ENCODE results near the gene ZNF723. TPM values are rescaled to one million over a fixed set of nuclear protein-coding genes. Genes with fewer than 3 reads are reported as not detected.

The ZNF723 gene
- total and polyA plus RNA-seq, 9 donors: not detected

DNA sequence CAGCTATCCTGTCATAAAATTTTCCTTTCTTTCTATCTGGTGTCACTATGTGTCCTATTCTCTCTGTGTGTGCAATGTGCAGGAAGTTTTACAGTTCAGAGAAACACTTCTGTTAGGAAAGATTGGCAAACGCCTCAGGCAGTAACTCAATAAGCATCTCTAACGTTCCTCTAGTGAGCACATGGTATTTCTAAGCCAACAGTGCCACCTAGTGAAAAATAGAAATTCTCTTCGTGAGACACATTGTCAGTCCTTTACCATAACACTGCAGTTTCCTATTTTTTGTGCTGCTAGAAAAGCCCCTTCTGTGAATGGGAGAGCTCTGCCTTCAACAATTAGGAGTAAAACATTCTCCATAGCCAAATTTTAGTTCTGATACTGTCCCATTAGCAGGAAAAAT lies 50.7 kb downstream of the ZNF723 start:
- intact Hi-C loops (cut with DNase I): no loop called here
- H3K4me1 ChIP-seq (ENCODE audit: insufficient read depth): no peaks in the 10 kb centered on the region
- DNase-seq: no peak

DNA sequence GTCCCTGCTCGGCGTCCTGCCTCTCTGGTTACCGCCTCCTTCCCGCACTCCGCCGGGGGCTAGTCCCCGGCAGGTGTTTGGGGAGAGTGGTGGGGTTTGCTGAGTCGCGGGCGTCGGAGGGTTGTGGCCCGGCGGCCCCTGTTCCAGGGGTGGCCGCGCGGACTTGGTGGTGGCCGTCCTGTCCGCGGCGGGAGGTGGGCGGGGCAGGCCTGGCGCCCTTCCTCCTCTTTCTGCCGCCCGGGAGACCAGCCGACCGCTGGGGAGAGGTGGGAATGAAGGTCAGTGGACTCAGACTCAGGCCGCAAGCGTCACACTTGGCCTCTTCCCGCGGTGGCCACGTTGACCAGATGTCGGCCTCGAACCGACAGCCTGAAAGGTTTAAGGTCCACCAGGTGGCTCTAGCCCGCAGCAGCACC lies 61.8 kb downstream of the ZNF723 start:
- Histone ChIP-seq H3K4me3 (no peak overlapping the region), H3K9me3 (no peaks in the 10 kb centered on the region), H3K36me3 (no peaks in the 10 kb centered on the region), H3K27ac (no peak overlapping the region), H3K27me3 (no peaks in the 10 kb centered on the region), H3K4me1 (ENCODE audit: insufficient read depth) (no peaks in the 10 kb centered on the region)
- WGBS, 3 donors: 81 to 94% (median 93%) methylated on average over 35 of the region's 35 CpGs
- intact Hi-C loops (cut with DNase I): no loop called here
- no peak for DNase-seq
- TF ChIP-seq, protein P1, sequence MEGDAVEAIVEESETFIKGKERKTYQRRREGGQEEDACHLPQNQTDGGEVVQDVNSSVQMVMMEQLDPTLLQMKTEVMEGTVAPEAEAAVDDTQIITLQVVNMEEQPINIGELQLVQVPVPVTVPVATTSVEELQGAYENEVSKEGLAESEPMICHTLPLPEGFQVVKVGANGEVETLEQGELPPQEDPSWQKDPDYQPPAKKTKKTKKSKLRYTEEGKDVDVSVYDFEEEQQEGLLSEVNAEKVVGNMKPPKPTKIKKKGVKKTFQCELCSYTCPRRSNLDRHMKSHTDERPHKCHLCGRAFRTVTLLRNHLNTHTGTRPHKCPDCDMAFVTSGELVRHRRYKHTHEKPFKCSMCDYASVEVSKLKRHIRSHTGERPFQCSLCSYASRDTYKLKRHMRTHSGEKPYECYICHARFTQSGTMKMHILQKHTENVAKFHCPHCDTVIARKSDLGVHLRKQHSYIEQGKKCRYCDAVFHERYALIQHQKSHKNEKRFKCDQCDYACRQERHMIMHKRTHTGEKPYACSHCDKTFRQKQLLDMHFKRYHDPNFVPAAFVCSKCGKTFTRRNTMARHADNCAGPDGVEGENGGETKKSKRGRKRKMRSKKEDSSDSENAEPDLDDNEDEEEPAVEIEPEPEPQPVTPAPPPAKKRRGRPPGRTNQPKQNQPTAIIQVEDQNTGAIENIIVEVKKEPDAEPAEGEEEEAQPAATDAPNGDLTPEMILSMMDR (IDR thresholded peaks at IDR 0.05): no peak
- TF ChIP-seq POLR2A (IDR thresholded peaks at IDR 0.05): no peak
- TF ChIP-seq EP300 (IDR thresholded peaks at IDR 0.05): no peak

More for the DNA sequence above, 50.7 kb downstream of the ZNF723 start:
- no peaks in the 10 kb centered on the region for H3K36me3 ChIP-seq
- H3K9me3 ChIP-seq: peaks cover 0 to 4% of the 10 kb centered on the region in 2 donors
- WGBS, 3 donors: 1% methylated on average over 3 of the region's 3 CpGs
- TF ChIP-seq, protein P1 (IDR thresholded peaks at IDR 0.05): peak; percentile 32 to 55 (median 35)
- no peak for TF ChIP-seq POLR2A (IDR thresholded peaks at IDR 0.05)
- no peak overlapping the region for H3K4me3 ChIP-seq
- H3K27me3 ChIP-seq: no peaks in the 10 kb centered on the region
- no peak overlapping the region for H3K27ac ChIP-seq

DNA sequence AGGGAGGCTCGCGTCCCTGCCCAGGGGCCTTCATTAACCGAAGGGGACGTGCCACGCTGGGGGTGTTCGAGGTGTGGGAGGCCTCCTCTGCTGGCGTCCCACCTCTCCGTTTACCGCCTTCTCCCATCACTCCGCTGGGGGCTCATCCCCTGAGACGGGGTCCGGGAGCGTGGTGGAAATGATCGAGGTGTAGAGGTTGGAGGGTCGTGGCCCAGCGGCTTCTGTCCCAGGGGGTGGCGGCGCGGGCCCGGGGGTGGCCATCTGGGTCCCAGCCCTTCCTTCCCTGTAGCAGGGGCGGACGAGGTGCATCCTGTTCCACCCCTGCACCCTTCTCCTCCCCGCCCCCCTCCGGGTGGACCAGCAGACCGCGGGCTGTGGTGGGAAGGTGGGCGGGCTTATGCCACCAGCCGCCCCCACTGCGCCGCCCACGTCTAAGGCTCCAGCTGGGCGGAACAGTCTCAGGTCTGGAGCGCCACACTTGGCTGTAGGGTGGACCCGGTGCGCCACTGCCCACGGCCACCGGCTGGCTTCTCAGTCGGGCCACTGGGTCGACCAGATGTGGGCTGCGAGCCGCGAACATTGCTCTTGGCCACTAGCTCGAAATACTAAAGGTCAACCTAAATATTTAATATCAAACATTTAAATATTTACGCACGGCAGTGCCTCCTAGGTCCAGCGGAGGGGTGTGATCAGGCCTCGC lies 69.5 kb downstream of the ZNF723 start:
- H3K9me3 ChIP-seq: peaks cover 0 to 4% of the 10 kb centered on the region in 2 donors
- no peak for DNase-seq
- intact Hi-C loops (cut with DNase I): no loop called here
- H3K27me3 ChIP-seq: no peaks in the 10 kb centered on the region
- 96 to 97% (median 97%) methylated on average over 47 of the region's 47 CpGs for whole genome bisulfite sequencing, 3 donors
- no peak overlapping the region for H3K27ac ChIP-seq
- TF ChIP-seq POLR2A (IDR thresholded peaks at IDR 0.05): no peak
- no peak for TF ChIP-seq EP300 (IDR thresholded peaks at IDR 0.05)
- TF ChIP-seq, protein P1 (IDR thresholded peaks at IDR 0.05): no peak
- no peak overlapping the region for H3K4me3 ChIP-seq
- H3K36me3 ChIP-seq: no peaks in the 10 kb centered on the region
- no peaks in the 10 kb centered on the region for H3K4me1 ChIP-seq (ENCODE audit: insufficient read depth)

Small RNA genes lying within 50 kb of the gene (small RNA-seq; reads per million reads assigned to genes)
- not detected for gene VN1R88P

Other genes with a start within 250 kb of the ZNF723 start
- 1 to 10 TPM in 1 of 7 donors, under 1 TPM in 6; 0.37 to 1.4 (median 0.60) TPM for gene ZNF492, start 198.0 kb upstream of the ZNF723 start, total RNA-seq
- under 1 TPM; 0.31 to 0.43 TPM for gene ZNF492, start 198.0 kb upstream of the ZNF723 start, polyA plus RNA-seq
- gene ZNF99, start 48.1 kb upstream of the ZNF723 start, total RNA-seq: under 1 TPM in 6 of 7 donors, not detected in 1; 0.12 to 0.52 (median 0.34) TPM
- gene ZNF99, start 48.1 kb upstream of the ZNF723 start, polyA plus RNA-seq: under 1 TPM; 0.03 to 0.08 TPM
- 10 to 100 TPM in 1 of 7 donors, 1 to 10 TPM in 6; 2.2 to 10.3 (median 5.8) TPM for gene ZNF728, start 170.9 kb downstream of the ZNF723 start, total RNA-seq
- gene ZNF728, start 170.9 kb downstream of the ZNF723 start, polyA plus RNA-seq: 1 to 10 TPM in 1 of 2 donors, under 1 TPM in 1; 0.67 to 1.2 TPM

Measured in ovary (tissue), 9 donors.